Measurements from ENCODE around the gene ST7L.

DNA sequence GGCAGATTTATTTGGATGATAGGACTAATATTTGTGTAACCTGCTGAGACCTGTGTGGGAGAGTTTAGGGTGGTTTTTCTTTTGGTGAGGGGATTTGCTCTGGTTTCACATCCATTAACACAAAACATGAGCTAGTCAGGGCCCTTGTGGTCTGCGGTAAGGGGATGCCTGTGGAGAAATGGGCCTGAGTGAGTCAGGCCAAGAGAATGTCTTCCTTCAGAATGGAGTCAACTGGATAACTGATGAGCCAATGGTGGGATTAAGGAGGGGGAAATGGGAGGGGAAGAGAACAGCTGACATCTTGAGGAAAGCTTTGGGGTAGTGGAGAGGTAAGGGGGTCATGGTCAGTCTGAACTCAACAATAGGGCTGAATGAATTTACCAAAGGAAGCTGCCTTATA lies 96.3 kb downstream of the ST7L start:
- TF ChIP-seq RCOR1 (IDR thresholded peaks at IDR 0.05; ENCODE audit: borderline replicate concordance in 1 of 2, low read depth in 2 of 2, low read length in 2 of 2), result no peak
- no peak for TF ChIP-seq TCF7L2 (IDR thresholded peaks at IDR 0.05; ENCODE audit: low read depth, low read length)
- TF ChIP-seq, protein P1, sequence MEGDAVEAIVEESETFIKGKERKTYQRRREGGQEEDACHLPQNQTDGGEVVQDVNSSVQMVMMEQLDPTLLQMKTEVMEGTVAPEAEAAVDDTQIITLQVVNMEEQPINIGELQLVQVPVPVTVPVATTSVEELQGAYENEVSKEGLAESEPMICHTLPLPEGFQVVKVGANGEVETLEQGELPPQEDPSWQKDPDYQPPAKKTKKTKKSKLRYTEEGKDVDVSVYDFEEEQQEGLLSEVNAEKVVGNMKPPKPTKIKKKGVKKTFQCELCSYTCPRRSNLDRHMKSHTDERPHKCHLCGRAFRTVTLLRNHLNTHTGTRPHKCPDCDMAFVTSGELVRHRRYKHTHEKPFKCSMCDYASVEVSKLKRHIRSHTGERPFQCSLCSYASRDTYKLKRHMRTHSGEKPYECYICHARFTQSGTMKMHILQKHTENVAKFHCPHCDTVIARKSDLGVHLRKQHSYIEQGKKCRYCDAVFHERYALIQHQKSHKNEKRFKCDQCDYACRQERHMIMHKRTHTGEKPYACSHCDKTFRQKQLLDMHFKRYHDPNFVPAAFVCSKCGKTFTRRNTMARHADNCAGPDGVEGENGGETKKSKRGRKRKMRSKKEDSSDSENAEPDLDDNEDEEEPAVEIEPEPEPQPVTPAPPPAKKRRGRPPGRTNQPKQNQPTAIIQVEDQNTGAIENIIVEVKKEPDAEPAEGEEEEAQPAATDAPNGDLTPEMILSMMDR (IDR thresholded peaks at IDR 0.05 in 2 of 3, conservative IDR thresholded peaks at IDR 0.05 in 1 of 3; ENCODE audit: insufficient read depth in 2 of 3, low read depth in 1 of 3, low read length in 3 of 3), result no peak
- TF ChIP-seq BHLHE40 (IDR thresholded peaks at IDR 0.05; ENCODE audit: low read length), result no peak
- TF ChIP-seq SRSF3 (IDR thresholded peaks at IDR 0.05; ENCODE audit: insufficient read depth, low read length), result no peak
- no peak for TF ChIP-seq RBFOX2 (IDR thresholded peaks at IDR 0.05; ENCODE audit: low read depth, low read length)
- TF ChIP-seq EZH2 (IDR thresholded peaks at IDR 0.05; ENCODE audit: borderline replicate concordance, low read depth, low read length), result no peak
- no peak for TF ChIP-seq EP300 (IDR thresholded peaks at IDR 0.05; ENCODE audit: low read length)

All from K562 (cell line).